Left renal pelvis (tissue), 4 donors: Measurements from ENCODE around the gene ACTL6B. TPM values are rescaled to one million over a fixed set of nuclear protein-coding genes. Genes with fewer than 3 reads are reported as not detected.
"Not testable (repeated sequence)": the region's sequence is repeated elsewhere in the genome, so short reads cannot be mapped to it uniquely, and the experiment has no call there.

Experiments
- DNase-seq, 4 donors: peaks; one replicate each; pipeline ENCODE4 v3.0.0-alpha.2; 2013; ENCODE audit warnings: low read depth in 4 of 4, low spot score in 3 of 4
- polyA plus RNA-seq, 4 donors: library from polyadenylated mRNA; unstranded; fragments of 120-200 nt; gene quantifications; one replicate each; pipeline ENCODE4 v1.2.1, GENCODE V29; 2013; ENCODE audit not compliant: insufficient read length in 4 of 4

ACTL6B gene
- polyA plus RNA-seq, 4 donors: 0.19 to 0.22 TPM; not detected in 2

- peak; percentile 97 to 100 (median 98) for DNase-seq
Observed at GRCh38 chr7:100673302-100673941, 17.2 kb upstream of the ACTL6B start, which contains the start of gene GNB2. Gene GNB2, plus strand, starts transcription at chr7:100673740. Its CDS starts 2,526 bp downstream, at chr7:100676266.

DNA sequence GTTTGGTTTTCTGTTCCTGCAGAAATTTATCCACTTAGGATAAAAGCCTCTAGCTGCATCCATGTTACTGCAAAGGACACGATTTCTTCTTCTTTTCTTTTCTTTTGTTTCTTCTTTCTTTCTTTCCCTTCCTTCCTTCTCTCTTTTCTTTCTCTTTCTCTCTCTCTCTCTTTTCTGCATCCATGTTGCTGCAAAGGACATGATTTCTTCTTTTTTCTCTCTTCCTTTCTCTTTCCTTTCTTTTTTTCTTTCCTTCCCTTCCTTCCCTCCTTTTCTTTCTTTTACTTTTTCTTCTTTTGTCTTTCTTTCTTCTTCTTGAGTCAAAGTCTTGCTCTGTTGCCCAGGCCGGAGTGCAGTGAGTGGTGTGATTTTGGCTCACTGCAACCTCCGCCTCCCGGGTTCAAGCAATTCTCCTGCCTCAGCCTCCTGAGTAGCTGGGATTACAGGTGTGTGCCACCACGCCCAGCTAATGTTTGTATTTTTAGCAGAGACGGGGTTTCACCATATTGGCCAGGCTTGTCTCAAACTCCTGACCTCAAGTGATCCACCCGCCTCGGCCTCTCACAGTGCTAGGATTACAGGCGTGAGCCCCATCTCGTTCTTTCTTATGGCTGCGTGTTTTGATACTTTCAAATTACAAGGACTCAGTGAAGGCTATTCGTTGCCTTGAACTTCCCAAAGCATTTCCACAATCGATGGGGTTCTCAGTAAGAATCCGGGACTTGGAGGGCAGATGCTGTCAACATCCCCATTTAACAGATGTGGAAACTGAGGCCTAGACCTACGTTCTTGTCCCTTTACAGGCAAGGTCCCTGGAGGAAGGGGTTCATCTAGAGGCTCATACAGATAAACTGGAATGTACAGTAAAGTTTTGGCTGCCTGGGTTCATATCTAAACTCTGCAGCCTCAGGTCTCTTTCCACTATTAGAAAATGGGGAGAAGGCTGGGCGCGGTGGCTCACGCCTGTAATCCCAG lies 15.4 kb upstream of the ACTL6B start:
- no peak for DNase-seq

DNA sequence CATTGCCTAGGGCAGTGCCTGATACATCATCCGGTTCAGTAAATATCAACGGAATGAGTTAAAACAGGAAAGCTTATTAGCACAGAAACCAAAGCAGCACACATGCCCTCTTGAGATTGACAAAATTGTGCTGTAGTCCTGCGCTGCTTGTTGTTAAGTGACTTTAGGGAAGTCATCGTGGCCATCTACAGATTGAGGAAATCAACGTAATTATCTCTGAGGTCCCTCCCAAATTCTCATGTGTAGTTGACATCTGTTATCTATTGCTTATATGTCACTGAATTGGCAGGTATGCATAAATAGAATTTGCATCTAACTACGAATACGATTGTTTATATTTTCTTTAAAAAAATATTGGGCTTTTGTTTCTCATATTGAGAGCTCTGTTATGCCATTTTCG lies 13.8 kb upstream of the ACTL6B start:
- no peak for DNase-seq

DNA sequence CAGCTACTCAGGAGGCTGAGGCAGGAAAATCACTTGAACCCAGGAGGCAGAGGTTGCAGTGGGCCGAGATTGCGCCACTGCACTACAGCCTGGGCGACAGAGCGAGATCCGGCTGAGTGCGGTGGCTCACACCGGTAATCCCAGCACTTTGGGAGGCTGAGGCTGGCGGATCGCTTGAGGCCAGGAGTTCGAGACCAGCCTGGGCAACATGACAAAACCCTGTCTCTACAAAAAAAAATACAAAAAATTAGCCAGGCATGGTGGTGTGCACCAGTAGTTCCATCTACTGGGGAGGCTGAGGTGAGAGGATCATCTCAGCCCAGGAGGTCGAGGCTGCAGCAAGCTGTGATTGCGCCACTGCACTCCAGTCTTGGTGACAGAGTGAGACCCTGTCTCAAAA lies 12.9 kb upstream of the ACTL6B start:
- not testable (repeated sequence) for DNase-seq

- no peak for DNase-seq
Observed at GRCh38 chr7:100668069-100668449, 11.8 kb upstream of the ACTL6B start.

- DNase-seq: no peak
Observed at GRCh38 chr7:100667331-100668068, 11.3 kb upstream of the ACTL6B start.

- DNase-seq: no peak
Observed at GRCh38 chr7:100665168-100665726, 9.0 kb upstream of the ACTL6B start.

DNA sequence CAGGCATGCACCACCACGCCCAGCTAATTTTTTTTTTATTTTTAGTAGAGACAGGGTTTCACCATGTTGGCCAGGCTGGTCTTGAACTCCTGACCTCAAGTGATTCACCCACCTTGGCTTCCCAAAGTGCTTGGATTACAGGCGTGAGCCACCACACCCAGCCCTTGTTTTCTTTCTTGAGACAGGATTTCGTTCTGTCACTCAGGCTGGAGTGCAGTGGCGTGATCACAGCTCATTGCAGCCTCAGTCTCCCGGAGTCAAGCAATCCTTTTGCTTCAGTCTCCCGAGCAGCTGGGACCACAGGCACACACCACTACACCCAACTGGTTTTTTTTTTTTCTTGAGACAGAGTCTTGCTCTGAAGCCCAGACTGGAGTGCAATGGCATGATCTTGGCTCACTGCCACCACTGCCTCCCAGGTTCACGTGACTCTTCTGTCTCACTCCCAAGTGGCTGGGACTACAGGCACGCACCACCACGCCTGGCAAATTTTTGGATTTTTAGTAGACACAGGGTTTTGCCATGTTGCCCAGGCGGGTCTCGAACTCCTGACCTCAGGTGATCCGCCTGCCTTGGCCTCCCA lies 6.0 kb upstream of the ACTL6B start:
- DNase-seq: not testable (repeated sequence)

- no peak for DNase-seq
Observed at GRCh38 chr7:100654908-100655831, 1.1 kb downstream of the ACTL6B start.

DNA sequence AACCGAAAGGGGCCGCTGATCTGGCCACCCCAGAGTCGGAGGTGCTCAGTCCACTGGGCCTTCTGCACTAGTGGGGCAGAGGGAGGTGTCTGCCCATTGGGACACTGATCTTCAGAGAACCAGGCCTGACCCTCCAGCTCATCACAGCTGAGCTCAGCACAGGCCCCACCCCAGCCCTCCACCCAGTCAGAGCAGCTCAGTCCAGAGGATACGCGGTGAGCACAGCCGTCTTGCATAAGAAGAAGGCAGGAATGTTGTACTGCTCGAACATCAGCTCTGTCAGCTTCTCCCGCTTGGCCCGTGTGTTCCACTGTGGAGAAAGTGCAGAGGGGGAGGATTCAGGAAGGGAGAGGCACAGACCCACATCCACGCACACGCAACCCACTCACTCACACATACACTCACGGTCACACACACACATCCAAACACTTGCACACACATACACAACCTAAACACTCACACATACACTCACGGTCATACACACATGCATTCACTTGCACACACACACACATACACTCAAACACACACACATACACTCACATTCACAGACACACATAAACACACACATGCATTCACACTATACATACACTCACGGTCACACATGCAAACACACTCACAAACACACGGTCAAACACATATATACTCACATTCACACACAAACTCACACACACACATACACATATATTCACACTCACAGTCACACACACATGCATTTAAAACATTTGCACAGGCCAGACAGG lies 6.3 kb downstream of the ACTL6B start:
- DNase-seq: no peak

- DNase-seq: no peak
Observed at GRCh38 chr7:100642534-100642907, 13.7 kb downstream of the ACTL6B start.

DNA sequence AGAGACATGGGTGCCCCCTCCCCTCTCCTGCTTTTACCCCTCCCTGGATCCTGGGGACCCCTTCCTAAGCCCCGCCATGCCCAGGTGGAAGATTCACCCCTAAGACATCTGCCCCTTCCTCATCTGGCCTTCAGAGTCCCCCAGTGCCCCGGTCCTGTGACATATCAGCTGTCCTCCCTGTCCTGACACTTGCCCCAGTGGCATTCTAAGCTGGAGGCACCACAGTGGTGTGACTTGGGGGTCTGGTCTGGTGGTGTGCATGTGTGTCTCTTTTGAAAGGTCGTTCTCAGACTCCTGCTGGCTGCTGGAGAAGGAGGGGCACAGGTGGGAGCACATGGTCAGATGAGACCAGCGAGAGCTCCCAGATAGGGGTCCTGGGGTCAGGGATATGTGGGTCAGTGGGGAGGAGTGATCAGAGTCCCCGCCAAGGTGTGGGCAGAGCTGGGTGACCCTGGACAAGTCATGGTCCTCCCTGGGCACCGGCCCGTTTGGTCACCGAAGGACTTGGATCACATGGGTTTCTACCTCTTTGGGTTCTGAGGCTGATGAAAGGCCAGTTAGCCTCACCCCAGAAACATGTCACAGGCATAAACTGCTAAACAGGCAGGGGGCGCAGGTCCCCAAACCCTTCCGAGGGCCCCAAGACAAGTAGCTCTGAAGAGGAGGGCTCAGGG lies 14.3 kb downstream of the ACTL6B start:
- no peak for DNase-seq

DNA sequence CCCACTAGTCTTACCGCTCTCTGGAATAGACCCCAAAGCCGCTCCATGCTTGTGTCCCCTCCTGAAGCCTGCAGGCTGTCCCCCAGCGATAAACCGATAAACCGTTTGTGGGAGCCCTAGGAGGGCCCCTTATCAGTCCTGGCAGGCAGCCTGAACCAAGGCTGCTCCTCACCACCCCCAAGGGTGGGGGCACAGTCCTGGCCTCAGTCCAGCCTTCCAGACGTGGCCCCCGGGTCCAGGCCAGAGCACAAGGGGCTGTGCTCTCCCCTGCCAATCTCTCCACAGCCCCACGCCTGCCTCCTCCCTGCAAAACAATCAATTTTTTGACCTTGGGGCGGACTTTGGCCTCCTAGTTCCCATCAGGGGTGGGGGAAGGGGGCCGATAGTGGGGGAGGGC lies 14.8 kb downstream of the ACTL6B start, which contains the start of gene TFR2:
TFR2 (minus strand) TSS at position 90 of the 397 bp plus-strand sequence; CDS start at position 47, 43 bp downstream.
- no peak for DNase-seq

DNA sequence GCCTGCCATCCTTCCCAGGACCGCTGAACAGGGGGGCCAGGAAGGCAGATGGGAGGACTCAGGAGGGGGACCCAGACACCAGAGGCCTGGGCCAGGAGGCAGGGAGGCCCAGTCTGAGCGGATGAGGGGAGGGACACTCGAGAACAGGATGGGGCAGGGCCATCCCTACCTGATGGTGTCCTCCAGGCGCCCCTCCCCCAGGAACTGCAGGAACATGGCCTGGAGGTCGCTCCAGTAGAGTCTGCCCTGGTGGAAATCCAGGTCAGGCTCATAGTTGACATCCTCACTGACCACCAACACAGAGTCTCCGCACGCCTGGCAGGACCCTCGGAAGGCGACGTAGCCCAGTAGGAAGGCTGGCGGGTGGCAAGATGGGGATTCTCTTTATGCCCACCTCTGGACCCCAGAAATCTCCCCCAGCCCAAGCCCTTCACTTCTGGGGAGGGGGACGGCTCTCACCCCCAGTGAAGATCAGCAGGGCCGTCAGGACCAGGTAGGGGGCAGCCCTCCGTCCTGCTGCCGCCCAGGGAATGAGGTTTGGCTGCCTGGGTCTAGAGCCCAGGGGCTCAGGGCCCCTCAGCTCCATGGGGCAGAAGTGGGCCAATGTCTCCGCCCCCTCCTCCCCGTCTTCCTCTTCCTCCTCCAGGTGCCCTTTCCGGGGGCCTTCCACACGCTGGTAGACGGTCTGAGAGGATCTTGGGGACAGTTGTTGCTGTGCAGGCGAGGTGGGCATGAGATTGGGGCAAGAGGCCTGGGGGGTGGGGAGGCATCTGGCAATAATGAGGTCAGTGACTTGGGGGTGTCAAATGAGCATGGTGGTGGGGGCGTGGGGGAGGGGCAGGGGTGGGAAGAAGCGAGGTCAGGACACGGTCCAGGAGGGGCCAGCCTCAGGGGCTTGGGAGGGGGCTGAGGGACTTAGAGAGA lies 15.5 kb downstream of the ACTL6B start:
- no peak for DNase-seq

DNA sequence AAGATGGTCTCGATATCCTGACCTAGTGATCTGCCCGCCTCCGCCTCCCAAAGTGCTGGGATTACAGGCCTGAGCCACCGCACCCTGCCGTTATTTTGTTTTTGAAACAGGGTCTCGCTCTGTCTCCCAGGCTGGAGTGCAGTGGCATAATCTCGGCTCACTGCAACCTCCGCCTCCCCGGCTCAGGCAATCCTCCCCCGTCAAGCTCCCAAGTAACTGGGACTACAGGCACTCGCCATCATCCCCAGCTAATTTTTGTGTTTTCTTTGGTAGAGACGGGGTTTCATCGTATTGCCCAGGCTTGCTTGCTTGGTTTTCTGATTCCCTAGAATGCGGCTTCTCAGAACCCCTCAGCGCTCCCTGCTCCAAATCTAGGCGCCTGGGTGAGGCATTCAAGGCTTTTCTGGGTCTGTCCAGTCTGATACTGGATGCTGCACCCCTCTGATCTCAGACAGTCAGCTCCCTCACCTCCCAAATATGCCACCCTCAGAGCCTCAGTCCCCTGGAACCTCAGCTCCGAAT lies 16.2 kb downstream of the ACTL6B start:
- DNase-seq: no peak

DNA sequence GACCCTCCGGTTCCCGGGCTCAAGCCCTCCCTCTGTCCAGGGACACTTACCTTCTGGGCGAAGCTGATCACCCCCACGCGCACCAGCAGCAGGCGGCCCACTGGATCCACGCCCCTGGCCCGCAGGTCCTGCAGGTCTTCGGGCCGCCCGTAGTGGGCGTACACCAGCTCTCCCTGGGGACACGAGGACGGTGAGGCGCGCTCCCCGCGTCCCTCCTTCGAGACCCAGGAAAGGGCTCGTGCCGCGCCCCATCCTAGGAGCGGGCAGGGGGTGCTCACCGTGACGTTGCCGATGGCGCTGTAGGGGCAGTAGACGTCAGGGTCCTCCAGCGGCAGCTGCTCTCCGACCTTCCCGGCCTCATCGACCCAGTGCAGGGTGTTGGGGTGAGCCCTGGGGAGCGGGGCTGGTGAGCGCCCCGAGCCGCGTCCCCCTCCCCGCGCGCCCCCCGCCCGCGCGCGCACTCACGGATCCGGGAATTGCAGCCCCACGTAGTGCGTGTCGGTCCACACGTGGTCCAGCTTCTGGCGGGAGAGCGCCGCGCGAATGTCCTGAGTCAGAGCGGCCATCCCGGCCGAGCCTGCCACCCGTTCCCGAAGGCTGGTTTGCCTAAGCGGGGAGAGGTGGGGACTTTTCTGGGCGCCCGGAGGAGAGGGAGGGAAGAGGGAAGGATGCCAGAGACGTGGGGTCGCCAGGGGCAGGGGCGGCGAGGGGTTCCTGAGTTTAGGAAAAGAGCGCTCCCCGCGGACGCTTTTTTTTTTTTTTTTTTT lies 23.1 kb downstream of the ACTL6B start:
- DNase-seq: no peak
